Transverse colon (tissue), 4 donors: ENCODE data around the gene SASH1. TPM values are rescaled to one million over a fixed set of nuclear protein-coding genes. Genes with fewer than 3 reads are reported as not detected.
A peak's percentile ranks its signal among the peaks of the same experiment; 100 is the strongest.

Experiments used
- DNase-seq: peaks from one replicate; pipeline ENCODE4 v3.0.0-alpha.2; 2019
- H3K27ac ChIP-seq, 4 donors: fragments of 200-600 bp; sonication (generic); 2 replicates each; pipeline ENCODE4 v1.5.1; 2016 to 2018; ENCODE audit warnings: inconsistent platforms in 4 of 4
- H3K27me3 ChIP-seq: fragments of 200-600 bp; sonication (generic); 2 replicates; pipeline ENCODE4 v1.5.1; 2017; ENCODE audit warnings: inconsistent platforms
- H3K36me3 ChIP-seq, 4 donors: fragments of 200-600 bp; sonication (generic); 2 replicates each; pipeline ENCODE4 v1.5.1; 2017 to 2019; ENCODE audit warnings: inconsistent platforms in 4 of 4
- H3K4me1 ChIP-seq, 4 donors: fragments of 200-600 bp; sonication (generic); 2 replicates each; pipeline ENCODE4 v1.5.1; 2017 to 2020; ENCODE audit warnings: inconsistent platforms in 4 of 4
- H3K4me3 ChIP-seq, 4 donors: fragments of 200-600 bp; sonication (generic); 1 replicate in 1 of 4; 2 replicates in 3 of 4; pipeline versions ENCODE4 v1.5.1 to v1.6.1; 2017 to 2019; ENCODE audit warnings: inconsistent platforms in 4 of 4
- H3K9me3 ChIP-seq, 2 donors: fragments of 200-600 bp; sonication (generic); 2 replicates each; pipeline ENCODE4 v1.5.1; 2017 to 2019; ENCODE audit warnings: inconsistent platforms in 2 of 2
- EP300 ChIP-seq: sonication (generic); formaldehyde crosslinking; IDR thresholded peaks from one replicate; pipeline ENCODE4 v1.6.1; 2017; ENCODE audit warnings: antibody characterized with exemption, low read depth
- POLR2A ChIP-seq: fragments of 450-650 bp; IDR thresholded peaks from one replicate; pipeline ENCODE4 v1.6.1; 2016; ENCODE audit warnings: antibody characterized with exemption, mild to moderate bottlenecking, moderate library complexity
- POLR2AphosphoS5 ChIP-seq, 3 donors: sonication (generic); formaldehyde crosslinking; IDR thresholded peaks; one replicate each; pipeline ENCODE4 v1.6.1; 2016; ENCODE audit warnings: antibody characterized with exemption in 3 of 3
- WGBS, 2 donors: methylation state at CpG; one replicate each; pipeline ENCODE4 v1.1.5; 2018; ENCODE audit warnings: low coverage in 1 of 2; 5-methylcytosine and 5-hydroxymethylcytosine counted together
- in situ Hi-C, 4 donors: fragments of 200-750 bp; cut with MboI; loops; one replicate each; pipeline versions ENCODE4 v1.15.0 to v1.15.1; 2017; ENCODE audit warnings: low sequenced_read_pairs in 3 of 4, low pct_ligation_motif_present in 1 of 4, low pct_unique_long_range_greater_than_20kb in 1 of 4
- intact Hi-C: fragments of 100-400 bp; cut with DNase I; formaldehyde crosslinking; loops from one replicate; pipeline ENCODE4 v1.15.1; 2023; ENCODE audit warnings: low total_unique reads
- total RNA-seq, 4 donors: library from RNA; depleted of rRNA; stranded (reverse); fragments of >200 nt; gene quantifications; one replicate each; pipeline ENCODE4 v1.1.0, GENCODE V29; 2016
- TF ChIP-seq, protein P1 (sequence below), 5 experiments: fragments of 200-600 bp in 3 of 5; fragments of 450-650 bp in 2 of 5; sonication (generic) in 3 of 5; IDR thresholded peaks; 1 replicate in 2 of 5; 2 replicates in 3 of 5; pipeline ENCODE4 v1.5.1; 2016 to 2017; ENCODE audit warnings: antibody characterized with exemption in 5 of 5, inconsistent platforms in 3 of 5, mild to moderate bottlenecking in 2 of 5, moderate library complexity in 1 of 5

The SASH1 gene
- total RNA-seq, 4 donors from 2014 or later: 16.5 to 71.6 (median 28.7) TPM

DNA sequence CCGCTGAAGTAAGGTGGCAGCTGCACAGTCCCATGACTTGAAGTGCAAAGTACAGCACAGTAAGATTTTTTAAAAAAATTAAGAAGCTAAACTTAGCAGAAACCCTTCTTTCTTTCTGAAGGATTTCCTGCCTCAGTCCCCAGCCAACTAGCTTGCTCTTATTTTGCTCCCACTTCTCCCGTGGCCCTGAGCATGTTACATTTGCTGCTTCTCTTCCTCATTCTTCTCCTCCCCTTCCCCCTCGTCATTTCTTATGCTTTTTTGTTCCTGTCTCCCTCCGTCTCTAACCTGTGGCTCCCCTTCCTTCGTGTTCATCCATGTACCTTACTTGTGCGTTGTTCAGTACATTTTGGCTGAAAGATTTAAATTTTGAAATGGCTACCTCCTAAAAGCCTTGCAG is 123.0 kb downstream of the SASH1 start:
- DNase-seq: no peak
- intact Hi-C loops: loop anchor here (10.0 kb wide), 1 partner anchor 961 kb away; the partner anchor contains the start of gene SAMD5

DNA sequence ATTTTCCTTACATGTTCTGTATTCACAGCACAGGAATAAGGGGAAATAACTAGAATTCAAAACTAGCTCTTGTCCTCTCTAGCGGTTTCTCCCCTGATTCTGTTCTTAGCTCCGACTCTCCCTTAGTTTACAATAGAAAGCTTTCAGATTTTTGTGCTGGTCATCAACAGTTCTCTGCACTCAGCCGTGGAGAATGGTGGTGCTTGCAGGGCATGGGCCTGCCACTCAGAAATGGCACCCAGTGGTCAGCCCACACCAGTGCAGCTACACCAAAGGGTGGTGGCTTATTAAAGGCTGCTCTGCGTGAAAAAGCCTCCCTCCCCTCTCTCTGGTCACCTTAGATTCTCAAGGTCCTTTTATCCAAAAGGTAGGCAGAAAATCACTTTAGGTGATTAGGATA is 123.5 kb downstream of the SASH1 start:
- Histone ChIP-seq H3K9me3 (no peaks in the 10 kb centered on the region), H3K4me3 (no peak overlapping the region), H3K4me1 (peaks cover 0 to 31% (median 6%) of the 10 kb centered on the region in 4 donors), H3K36me3 (no peaks in the 10 kb centered on the region), H3K27me3 (no peaks in the 10 kb centered on the region), H3K27ac (peak overlapping the region in 2 of 4 donors; percentile 0 to 7)
- intact Hi-C loops (loop anchor here (10.0 kb wide), 1 partner anchor 961 kb away; the partner anchor contains the start of gene SAMD5), in situ Hi-C loops (loop anchor here in 3 of 4 donors (10.0 to 25.0 kb wide), 4 partner anchors 279 to 954 kb away; partner anchors contain the start of gene SAMD5 (in 1 of the 3))
- no peak for DNase-seq
- TF ChIP-seq, protein P1, sequence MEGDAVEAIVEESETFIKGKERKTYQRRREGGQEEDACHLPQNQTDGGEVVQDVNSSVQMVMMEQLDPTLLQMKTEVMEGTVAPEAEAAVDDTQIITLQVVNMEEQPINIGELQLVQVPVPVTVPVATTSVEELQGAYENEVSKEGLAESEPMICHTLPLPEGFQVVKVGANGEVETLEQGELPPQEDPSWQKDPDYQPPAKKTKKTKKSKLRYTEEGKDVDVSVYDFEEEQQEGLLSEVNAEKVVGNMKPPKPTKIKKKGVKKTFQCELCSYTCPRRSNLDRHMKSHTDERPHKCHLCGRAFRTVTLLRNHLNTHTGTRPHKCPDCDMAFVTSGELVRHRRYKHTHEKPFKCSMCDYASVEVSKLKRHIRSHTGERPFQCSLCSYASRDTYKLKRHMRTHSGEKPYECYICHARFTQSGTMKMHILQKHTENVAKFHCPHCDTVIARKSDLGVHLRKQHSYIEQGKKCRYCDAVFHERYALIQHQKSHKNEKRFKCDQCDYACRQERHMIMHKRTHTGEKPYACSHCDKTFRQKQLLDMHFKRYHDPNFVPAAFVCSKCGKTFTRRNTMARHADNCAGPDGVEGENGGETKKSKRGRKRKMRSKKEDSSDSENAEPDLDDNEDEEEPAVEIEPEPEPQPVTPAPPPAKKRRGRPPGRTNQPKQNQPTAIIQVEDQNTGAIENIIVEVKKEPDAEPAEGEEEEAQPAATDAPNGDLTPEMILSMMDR (IDR thresholded peaks at IDR 0.05): no peak
- TF ChIP-seq EP300: no peak
- no peak for TF ChIP-seq POLR2A
- TF ChIP-seq POLR2AphosphoS5 (IDR thresholded peaks at IDR 0.05): no peak
- 75 to 81% methylated on average over 3 to 4 of the region's 4 CpGs for WGBS, 2 donors

More for the DNA sequence above, 123.0 kb downstream of the SASH1 start:
- in situ Hi-C loops: loop anchor here in 3 of 4 donors (10.0 to 25.0 kb wide), 4 partner anchors 278 to 953 kb away; partner anchors contain the start of gene SAMD5 (in 1 of the 3)
- Histone ChIP-seq H3K4me1 (peaks cover 0 to 31% (median 6%) of the 10 kb centered on the region in 4 donors), H3K27me3 (no peaks in the 10 kb centered on the region), H3K4me3 (no peak overlapping the region), H3K36me3 (no peaks in the 10 kb centered on the region), H3K9me3 (no peaks in the 10 kb centered on the region), H3K27ac (peak overlapping the region in 1 of 4 donors; percentile 7)
- TF ChIP-seq, protein P1 (IDR thresholded peaks at IDR 0.05): no peak
- TF ChIP-seq POLR2AphosphoS5 (IDR thresholded peaks at IDR 0.05) (no peak), EP300 (no peak), POLR2A (no peak)
- WGBS, 2 donors: 51 to 58% methylated on average over 6 of the region's 6 CpGs

DNA sequence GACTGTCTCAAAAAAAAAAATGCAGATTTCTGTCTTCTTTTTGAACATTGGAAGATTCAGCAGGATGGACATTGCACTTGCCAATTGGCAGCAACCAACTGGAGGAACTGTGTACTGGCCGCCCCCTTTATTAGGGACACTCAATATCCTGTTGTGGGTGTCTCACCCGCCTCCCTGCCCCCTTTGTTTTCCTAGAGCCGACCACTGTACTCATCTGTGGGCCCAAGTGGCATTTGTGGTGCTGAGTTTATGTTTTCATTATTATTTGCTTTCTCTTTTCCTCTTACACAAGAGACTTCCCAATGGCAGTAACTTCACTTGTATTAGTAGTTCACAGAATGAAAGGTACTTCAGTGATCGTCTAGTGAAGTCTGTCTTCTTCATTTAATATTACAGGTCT is 125.3 kb downstream of the SASH1 start:
- intact Hi-C loops: loop anchor here (10.0 kb wide), 1 partner anchor 963 kb away; the partner anchor contains the start of gene SAMD5
- no peak for TF ChIP-seq POLR2A
- TF ChIP-seq, protein P1 (IDR thresholded peaks at IDR 0.05): no peak
- TF ChIP-seq EP300: no peak
- no peak for TF ChIP-seq POLR2AphosphoS5 (IDR thresholded peaks at IDR 0.05)
- peaks cover 0 to 17% (median 1%) of the 10 kb centered on the region in 4 donors for H3K4me1 ChIP-seq
- in situ Hi-C loops: loop anchor here in 3 of 4 donors (10.0 to 25.0 kb wide), 4 partner anchors 281 to 956 kb away; partner anchors contain the start of gene SAMD5 (in 1 of the 3)
- no peaks in the 10 kb centered on the region for H3K9me3 ChIP-seq
- H3K36me3 ChIP-seq: no peaks in the 10 kb centered on the region
- H3K4me3 ChIP-seq: no peak overlapping the region
- WGBS, 2 donors: 70% methylated on average over 4 of the region's 4 CpGs; no CpG with 5 or more reads in 1 of the 2 donors
- H3K27me3 ChIP-seq: no peaks in the 10 kb centered on the region
- no peak for DNase-seq
- no peak overlapping the region for H3K27ac ChIP-seq

DNA sequence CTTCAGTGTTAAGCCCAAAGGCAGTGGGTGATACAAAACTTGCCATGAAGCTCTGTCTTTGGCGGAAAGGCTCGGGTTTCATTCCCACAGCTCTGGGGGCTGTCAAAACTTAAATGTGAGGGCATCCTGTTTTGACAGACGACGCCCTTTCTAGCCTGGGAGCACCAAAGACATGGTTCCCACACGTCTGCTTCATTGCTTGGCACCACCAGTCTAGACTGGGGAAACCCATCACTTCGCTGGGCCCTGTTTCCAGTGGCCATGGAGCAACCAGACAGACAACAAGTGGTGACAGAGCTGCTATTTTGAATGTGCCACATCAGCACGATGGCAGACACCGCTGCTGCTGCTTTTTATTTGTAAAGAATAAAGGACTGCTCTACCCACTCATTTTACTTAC is 127.5 kb downstream of the SASH1 start:
- intact Hi-C loops: no loop called here
- H3K27me3 ChIP-seq: no peaks in the 10 kb centered on the region
- DNase-seq: no peak
- 85% methylated on average over 8 of the region's 8 CpGs; no CpG with 5 or more reads in 1 of the 2 donors for WGBS, 2 donors
- H3K27ac ChIP-seq: no peak overlapping the region
- H3K36me3 ChIP-seq: peaks cover 0 to 3% (median 0%) of the 10 kb centered on the region in 4 donors
- peaks cover 0 to 10% (median under 1%) of the 10 kb centered on the region in 4 donors for H3K4me1 ChIP-seq
- H3K9me3 ChIP-seq: no peaks in the 10 kb centered on the region
- H3K4me3 ChIP-seq: no peak overlapping the region
- in situ Hi-C loops: loop anchor here in 2 of 4 donors (25.0 kb wide), 2 partner anchors 283 to 958 kb away; partner anchors contain the start of gene SAMD5 (in 1 of the 2)
- TF ChIP-seq EP300: no peak
- TF ChIP-seq POLR2AphosphoS5 (IDR thresholded peaks at IDR 0.05): no peak
- TF ChIP-seq POLR2A: no peak
- TF ChIP-seq, protein P1 (IDR thresholded peaks at IDR 0.05): no peak
